ENCODE results near the gene SMTNL2. TPM values are rescaled to one million over a fixed set of nuclear protein-coding genes. Genes with fewer than 3 reads are reported as not detected.

The SMTNL2 gene
- total and polyA plus RNA-seq, 2 experiments from 2014 or later: 41.5 to 106 TPM

DNA sequence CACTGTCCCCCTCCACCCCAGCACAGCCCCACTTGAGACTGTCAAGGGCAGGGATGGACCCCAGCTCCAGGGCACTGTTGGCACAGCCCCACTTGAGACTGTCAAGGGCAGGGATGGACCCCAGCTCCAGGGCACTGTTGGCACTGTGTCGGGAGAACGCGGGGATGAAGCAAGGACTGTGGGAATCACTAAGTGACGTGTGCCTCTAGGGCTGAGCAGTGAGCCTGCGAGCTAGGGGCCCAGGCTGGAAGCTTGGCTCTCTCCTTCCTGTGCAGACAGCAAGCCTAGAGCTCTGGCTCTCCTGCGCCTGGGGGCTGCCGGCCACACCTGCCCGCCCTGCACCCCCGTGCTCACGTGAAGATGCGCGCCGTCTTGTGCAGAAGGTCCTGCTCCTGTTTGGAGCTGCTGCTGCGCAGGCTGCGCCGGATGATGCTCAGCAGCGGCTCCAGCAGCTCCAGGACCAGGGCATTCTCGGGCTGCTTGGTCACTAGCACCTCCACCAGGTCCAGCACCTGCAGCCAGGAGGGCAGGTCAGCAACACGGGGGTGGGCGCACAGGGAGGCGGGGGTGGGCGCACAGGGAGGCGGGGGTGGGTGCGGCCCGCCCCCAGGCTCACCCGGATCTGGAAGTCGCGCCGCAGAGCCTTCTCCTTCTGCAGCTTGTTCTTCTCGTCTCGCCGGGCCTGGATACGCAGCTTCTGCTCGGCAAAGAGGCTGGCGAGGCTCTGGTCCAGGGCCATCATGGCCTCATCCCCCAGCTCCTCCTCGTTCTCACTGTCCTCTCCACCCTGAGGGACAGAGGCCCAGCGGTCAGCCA is 40.0 kb upstream of the SMTNL2 start:
- WGBS (ENCODE audit: low lambda C conversion rate, missing lambda C conversion rate): 94% methylated on average over 30 of the region's 37 CpGs
- Histone ChIP-seq H3K36me3 (replicated peaks; ENCODE audit: insufficient read depth, low read depth) (no peaks in the 10 kb centered on the region), H4K20me1 (ENCODE audit: insufficient read depth, poor library complexity, severe bottlenecking) (no peaks in the 10 kb centered on the region), H3K9me2 (replicated peaks; ENCODE audit: insufficient read depth) (no peaks in the 10 kb centered on the region), H3K9me3 (ENCODE audit: low read depth) (no peaks in the 10 kb centered on the region), H3K4me1 (ENCODE audit: insufficient read depth) (no peaks in the 10 kb centered on the region), H3K27ac (no peak overlapping the region), H3K4me2 (no peak overlapping the region), H2AFZ (no peak overlapping the region), H3K27me3 (no peaks in the 10 kb centered on the region), H3K79me2 (no peaks in the 10 kb centered on the region), H3K4me3 (no peak overlapping the region)
- TF ChIP-seq EZH2 (IDR thresholded peaks at IDR 0.05; ENCODE audit: borderline replicate concordance) (no peak), EZH2phosphoT487 (IDR thresholded peaks at IDR 0.05; ENCODE audit: low read depth, severe bottlenecking, unreplicated experiment) (no peak)
- TF ChIP-seq, protein P1, sequence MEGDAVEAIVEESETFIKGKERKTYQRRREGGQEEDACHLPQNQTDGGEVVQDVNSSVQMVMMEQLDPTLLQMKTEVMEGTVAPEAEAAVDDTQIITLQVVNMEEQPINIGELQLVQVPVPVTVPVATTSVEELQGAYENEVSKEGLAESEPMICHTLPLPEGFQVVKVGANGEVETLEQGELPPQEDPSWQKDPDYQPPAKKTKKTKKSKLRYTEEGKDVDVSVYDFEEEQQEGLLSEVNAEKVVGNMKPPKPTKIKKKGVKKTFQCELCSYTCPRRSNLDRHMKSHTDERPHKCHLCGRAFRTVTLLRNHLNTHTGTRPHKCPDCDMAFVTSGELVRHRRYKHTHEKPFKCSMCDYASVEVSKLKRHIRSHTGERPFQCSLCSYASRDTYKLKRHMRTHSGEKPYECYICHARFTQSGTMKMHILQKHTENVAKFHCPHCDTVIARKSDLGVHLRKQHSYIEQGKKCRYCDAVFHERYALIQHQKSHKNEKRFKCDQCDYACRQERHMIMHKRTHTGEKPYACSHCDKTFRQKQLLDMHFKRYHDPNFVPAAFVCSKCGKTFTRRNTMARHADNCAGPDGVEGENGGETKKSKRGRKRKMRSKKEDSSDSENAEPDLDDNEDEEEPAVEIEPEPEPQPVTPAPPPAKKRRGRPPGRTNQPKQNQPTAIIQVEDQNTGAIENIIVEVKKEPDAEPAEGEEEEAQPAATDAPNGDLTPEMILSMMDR (IDR thresholded peaks at IDR 0.05; ENCODE audit: poor library complexity): no peak
- DNase-seq (ENCODE audit: low spot score): no peak

DNA sequence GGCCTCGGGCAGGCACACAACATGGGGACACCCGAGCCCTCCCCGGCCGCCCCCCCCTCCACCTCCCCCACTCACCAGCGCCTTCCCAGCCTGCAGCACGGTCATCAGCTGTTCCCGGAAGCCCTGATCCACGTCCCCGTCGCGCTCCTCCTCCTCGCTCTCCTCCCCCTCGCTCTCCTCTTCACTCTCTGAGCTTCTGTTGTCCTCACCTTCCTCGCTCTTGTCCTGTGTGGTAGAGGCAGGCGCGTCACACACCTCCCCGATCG is 39.4 kb upstream of the SMTNL2 start:
- no peaks in the 10 kb centered on the region for H3K27me3 ChIP-seq
- H3K9me3 ChIP-seq (ENCODE audit: low read depth): no peaks in the 10 kb centered on the region
- H3K4me2 ChIP-seq: no peak overlapping the region
- H4K20me1 ChIP-seq (ENCODE audit: insufficient read depth, poor library complexity, severe bottlenecking): no peaks in the 10 kb centered on the region
- WGBS (ENCODE audit: low lambda C conversion rate, missing lambda C conversion rate): 100% methylated on average over 5 of the region's 18 CpGs
- H3K4me1 ChIP-seq (ENCODE audit: insufficient read depth): no peaks in the 10 kb centered on the region
- no peaks in the 10 kb centered on the region for H3K36me3 ChIP-seq (replicated peaks; ENCODE audit: insufficient read depth, low read depth)
- H2AFZ ChIP-seq: no peak overlapping the region
- no peaks in the 10 kb centered on the region for H3K79me2 ChIP-seq
- H3K4me3 ChIP-seq: no peak overlapping the region
- TF ChIP-seq EZH2 (IDR thresholded peaks at IDR 0.05; ENCODE audit: borderline replicate concordance) (no peak), EZH2phosphoT487 (IDR thresholded peaks at IDR 0.05; ENCODE audit: low read depth, severe bottlenecking, unreplicated experiment) (no peak)
- TF ChIP-seq, protein P1 (IDR thresholded peaks at IDR 0.05; ENCODE audit: poor library complexity): no peak
- no peak overlapping the region for H3K27ac ChIP-seq
- H3K9me2 ChIP-seq (replicated peaks; ENCODE audit: insufficient read depth): no peaks in the 10 kb centered on the region
- DNase-seq (ENCODE audit: low spot score): no peak

DNA sequence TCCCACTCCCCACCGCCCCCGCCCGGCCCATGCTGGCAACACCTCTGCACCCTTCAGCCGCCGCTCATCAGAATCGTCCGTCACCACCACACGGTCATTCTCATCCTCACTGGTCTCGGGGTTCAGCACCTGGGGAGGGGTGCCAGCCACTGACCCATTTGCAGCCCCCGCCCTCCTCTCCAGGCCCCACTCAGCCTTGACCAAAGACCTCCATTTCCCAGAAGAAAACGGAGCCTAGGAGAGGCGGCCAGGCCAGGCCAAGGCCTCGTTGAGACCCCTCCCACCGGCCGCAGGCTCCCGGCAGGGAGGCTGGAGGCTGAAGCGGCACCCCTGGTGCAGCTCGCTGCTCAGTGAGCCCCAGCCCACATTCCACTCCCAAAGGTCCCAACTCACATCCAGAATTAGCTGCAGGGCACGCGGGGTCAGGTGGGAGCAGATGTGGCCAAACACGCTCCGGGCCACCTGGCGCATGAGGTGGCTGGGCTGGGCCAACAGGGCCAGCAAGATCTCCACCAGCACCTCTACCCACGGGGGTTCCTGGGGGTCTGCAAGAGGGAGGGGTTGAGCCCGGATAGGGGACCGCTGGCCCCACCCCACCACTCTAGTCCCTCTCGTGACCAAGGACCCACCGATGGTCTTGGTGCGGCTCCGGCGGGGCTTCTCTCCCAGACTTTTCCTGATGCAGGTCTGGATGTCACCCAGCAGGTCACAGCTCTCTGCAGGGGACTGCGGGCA is 38.9 kb upstream of the SMTNL2 start:
- H3K9me3 ChIP-seq (ENCODE audit: low read depth): no peaks in the 10 kb centered on the region
- H3K9me2 ChIP-seq (replicated peaks; ENCODE audit: insufficient read depth): no peaks in the 10 kb centered on the region
- 93% methylated on average over 31 of the region's 32 CpGs for WGBS (ENCODE audit: low lambda C conversion rate, missing lambda C conversion rate)
- H3K4me1 ChIP-seq (ENCODE audit: insufficient read depth): no peaks in the 10 kb centered on the region
- no peak overlapping the region for H2AFZ ChIP-seq
- no peaks in the 10 kb centered on the region for H3K36me3 ChIP-seq (replicated peaks; ENCODE audit: insufficient read depth, low read depth)
- H3K79me2 ChIP-seq: no peaks in the 10 kb centered on the region
- no peaks in the 10 kb centered on the region for H4K20me1 ChIP-seq (ENCODE audit: insufficient read depth, poor library complexity, severe bottlenecking)
- DNase-seq (ENCODE audit: low spot score): no peak
- TF ChIP-seq EZH2phosphoT487 (IDR thresholded peaks at IDR 0.05; ENCODE audit: low read depth, severe bottlenecking, unreplicated experiment) (no peak), EZH2 (IDR thresholded peaks at IDR 0.05; ENCODE audit: borderline replicate concordance) (no peak)
- TF ChIP-seq, protein P1 (IDR thresholded peaks at IDR 0.05; ENCODE audit: poor library complexity): no peak
- no peak overlapping the region for H3K4me3 ChIP-seq
- H3K4me2 ChIP-seq: no peak overlapping the region
- H3K27me3 ChIP-seq: no peaks in the 10 kb centered on the region
- no peak overlapping the region for H3K27ac ChIP-seq
